GM19438 (cell line): ENCODE measurements around the gene ITGA7.
A peak's percentile ranks its signal among the peaks of the same experiment; 100 is the strongest.

Experiments
- ATAC-seq: cut with Tn5 transposase; IDR thresholded peaks from one replicate; pipeline ENCODE4 v1.9.1; 2021; ENCODE audit warnings: low read depth; ENCODE audit not compliant: unreplicated experiment

Gene ITGA7

GRCh38 chr12:55736780-55737580 lies 29.3 kb upstream of the ITGA7 start:
- no peak for ATAC-seq

GRCh38 chr12:55736076-55736475 lies 28.4 kb upstream of the ITGA7 start:
- no peak for ATAC-seq

GRCh38 chr12:55734595-55734994 lies 26.9 kb upstream of the ITGA7 start:
- ATAC-seq: no peak

- no peak for ATAC-seq
Measured at GRCh38 chr12:55733858-55734257, 26.2 kb upstream of the ITGA7 start.

GRCh38 chr12:55733021-55733555 lies 25.4 kb upstream of the ITGA7 start:
- ATAC-seq: no peak

GRCh38 chr12:55732288-55732687 lies 24.6 kb upstream of the ITGA7 start:
- ATAC-seq: no peak

GRCh38 chr12:55729819-55730818 lies 22.4 kb upstream of the ITGA7 start:
- peak; percentile 53 for ATAC-seq

DNA sequence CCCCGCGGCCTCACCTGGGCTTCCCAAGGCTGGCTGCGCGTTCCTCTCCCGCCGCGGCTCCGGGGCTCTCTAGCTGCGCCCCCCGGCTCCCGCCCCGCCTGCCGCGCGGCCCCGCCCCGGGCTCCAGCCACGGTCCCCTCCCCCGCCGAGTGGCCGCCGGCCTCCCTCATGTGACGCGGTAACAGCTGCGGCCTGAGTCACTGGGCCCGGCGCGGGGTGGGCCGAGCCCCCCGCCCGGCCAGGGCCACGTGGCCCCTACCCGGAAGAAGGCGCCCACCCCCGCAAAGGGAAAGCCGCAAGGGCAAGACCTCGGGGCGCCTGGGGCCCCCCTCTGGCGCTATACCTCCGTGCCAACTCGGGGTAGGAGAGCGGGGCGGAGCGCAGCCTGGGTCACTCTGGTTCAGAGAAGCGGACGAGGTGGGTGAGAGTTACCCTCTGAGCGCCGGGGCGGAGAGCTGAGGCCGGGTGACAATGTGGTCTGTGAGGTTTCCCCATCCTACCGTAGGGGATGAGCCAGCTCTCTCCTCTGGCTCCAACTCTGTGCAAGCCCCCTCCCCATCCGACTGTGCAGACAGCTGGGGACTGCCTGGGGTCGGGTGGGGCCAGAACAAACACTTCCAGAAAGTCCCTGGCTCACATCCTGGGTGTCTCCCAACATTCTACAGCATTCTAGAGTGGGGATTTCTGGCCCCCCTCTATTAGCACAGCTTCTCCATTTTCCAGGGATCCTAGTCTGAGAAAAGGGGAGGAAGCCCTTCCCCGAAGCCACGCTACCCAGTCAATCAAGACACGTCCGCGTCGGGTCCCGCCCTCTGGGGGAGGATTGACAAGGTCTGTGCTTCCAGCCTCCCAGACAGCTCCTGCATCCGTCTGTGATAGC lies 21.5 kb upstream of the ITGA7 start, which contains the start of gene CD63:
Gene CD63 (minus strand): TSS at position 71 of the 880 bp plus-strand sequence. CDS start 668 bp downstream, outside the sequence.
- peak; percentile 63 for ATAC-seq

DNA sequence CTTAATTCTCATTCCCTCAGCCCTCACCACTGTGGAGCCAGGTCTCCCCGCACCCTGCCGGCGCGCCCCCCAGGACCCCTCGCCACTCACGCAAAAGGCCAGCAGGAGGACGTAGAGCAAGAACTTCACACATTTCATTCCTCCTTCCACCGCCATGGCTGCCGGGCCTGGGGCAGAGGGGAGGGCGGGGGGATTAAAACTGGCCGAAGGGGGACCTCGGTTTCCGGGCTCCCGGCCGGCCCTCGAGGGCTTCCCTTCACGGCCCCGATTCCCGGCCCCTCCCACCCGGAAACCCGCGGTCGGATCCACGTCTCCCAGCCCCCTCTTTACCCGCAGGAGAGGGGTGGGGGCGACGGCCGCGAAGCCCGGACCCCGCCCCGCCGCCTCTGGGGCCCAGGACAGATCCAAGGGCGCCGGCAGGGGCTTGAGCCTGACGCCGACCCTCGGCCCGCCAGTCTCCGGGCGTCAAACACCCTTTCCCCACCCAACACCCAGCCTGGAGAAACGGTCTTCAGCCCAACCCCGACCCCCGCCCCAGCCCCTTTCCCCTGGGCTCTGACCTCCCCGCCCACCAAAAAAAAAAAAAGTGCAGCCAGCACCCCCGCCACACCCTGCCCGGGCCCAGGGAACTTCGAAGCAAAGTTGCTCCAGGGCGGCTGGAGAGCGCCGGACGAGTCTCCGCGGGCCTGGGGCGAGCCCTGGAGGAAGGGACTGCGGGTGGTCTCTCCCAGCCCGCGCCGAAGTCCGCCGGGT lies 20.7 kb upstream of the ITGA7 start:
- peak; percentile 15 for ATAC-seq

DNA sequence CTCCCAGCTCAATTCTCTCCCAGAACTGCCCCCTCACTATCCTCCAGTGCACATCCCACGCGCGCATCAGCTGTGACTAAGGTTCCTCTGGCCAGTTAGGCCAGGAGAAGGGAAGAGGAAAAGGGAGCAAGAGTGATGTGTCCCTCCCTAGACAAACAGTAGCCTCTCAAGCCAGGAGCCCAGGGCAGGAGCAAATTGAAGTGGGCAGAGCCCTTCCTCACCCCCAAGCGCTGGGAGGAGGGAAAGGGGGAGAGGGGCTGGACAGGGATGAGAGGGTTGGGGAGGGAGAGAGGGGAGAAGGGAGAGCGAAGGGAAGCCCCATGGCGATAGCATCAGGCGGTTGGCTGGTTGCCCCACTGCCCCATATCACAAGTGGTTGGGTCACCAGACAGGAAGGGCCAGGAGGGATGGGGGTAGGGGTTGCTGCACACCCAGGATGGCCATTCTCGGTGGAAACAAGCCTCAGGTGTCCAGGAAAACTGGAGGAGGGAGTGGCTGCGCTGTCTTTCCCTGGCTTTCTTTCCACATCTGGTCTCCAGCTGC lies 20.0 kb upstream of the ITGA7 start:
- ATAC-seq: no peak

DNA sequence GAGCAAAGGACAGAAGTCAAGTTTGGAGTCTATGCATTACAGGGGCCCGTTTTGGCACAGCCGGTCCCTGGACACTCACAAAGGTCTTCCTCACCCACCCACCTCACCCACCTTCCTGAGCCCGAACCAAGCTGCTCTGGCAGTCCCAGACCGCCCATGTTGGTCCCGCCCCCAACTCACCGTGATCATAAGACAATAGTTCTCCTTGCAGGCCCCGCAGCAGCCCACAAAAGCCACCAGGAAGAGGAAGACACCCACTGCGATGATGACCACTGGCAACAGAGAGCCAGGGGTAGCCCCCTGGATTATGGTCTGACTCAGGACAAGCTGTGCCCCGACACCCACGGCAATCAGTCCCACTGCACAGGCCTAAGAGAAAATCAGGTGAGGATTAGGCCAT lies 19.3 kb upstream of the ITGA7 start:
- no peak for ATAC-seq

GRCh38 chr12:55725556-55725955 lies 17.9 kb upstream of the ITGA7 start:
- ATAC-seq: no peak

DNA sequence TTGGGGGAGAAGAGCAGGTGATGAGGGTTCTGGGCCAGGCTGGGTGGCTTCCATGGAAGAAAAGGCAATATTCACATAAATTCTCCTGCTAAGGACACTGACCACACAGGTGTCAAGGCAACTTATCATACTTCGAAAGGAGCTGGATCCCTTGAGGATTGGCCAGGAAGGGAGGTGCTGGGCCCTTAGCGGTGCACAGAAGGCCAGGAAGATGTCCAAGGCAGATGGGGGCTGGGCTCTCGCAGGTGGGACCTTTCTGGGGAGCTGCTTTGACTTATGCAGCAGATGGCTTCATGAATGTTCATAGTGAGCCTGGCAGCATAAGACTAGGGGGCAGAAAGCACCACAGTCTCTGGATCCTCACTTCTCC lies 17.2 kb upstream of the ITGA7 start:
- ATAC-seq: no peak

- ATAC-seq: no peak
Measured at GRCh38 chr12:55724226-55724939, 16.7 kb upstream of the ITGA7 start.

DNA sequence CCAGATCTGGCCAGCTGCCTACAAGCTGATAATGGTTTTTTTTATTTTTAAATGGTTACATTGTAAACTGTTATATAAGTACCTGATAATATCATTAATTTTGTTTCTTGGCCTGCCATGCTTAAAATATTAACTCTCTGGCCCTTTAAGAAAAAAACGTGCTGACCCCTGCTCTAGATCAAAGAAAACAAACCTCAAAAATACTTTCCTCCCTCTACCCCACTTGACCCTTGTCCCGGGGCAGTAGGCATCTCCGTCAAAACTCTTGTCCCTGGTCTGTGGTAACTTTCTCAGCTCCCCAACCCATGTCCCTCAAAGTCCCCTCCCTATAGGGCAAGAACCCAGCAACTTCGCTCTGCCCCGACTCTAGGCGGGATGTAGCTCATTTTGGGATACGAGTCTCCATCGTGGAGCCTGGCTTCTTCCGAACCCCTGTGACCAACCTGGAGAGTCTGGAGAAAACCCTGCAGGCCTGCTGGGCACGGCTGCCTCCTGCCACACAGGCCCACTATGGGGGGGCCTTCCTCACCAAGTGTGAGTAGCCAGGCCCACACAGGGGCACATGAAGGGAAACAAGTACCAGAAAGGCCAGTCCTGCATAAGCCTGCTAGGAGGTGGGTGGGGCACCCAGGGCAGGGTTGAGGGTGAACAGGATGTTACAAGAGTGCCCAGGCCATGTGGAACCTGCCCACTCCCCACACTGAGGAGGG lies 16.0 kb upstream of the ITGA7 start:
- ATAC-seq: no peak

- ATAC-seq: no peak
Measured at GRCh38 chr12:55722948-55723347, 15.2 kb upstream of the ITGA7 start.

DNA sequence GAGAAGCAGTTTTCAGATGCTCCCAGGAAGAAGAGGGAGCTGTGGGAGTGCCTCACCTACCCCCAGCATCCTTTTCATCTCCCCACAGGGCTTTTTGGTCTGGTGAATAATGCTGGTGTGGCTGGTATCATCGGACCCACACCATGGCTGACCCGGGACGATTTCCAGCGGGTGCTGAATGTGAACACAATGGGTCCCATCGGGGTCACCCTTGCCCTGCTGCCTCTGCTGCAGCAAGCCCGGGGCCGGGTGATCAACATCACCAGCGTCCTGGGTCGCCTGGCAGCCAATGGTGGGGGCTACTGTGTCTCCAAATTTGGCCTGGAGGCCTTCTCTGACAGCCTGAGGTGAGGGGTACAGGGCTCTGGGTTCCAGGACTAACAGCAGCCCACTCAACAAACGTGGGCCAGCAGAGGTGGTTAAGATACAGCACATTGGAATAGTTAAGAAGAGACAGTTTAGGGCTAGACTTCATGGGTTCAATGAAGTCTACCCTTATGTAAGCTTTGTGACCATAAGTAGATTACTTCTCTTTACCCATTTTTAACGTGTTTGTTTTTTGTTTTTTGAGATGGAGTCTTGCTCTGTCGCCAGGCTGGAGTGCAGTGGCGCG lies 14.0 kb upstream of the ITGA7 start:
- ATAC-seq: no peak
